GM10847 (cell line): Measurements from ENCODE around the gene CABP4.

Experiments used
- POLR2A ChIP-seq: IDR thresholded peaks from 2 replicates; pipeline ENCODE4 v1.6.1; 2011; ENCODE audit not compliant: insufficient read length; ENCODE audit errors: extremely low read depth

CABP4 gene

DNA sequence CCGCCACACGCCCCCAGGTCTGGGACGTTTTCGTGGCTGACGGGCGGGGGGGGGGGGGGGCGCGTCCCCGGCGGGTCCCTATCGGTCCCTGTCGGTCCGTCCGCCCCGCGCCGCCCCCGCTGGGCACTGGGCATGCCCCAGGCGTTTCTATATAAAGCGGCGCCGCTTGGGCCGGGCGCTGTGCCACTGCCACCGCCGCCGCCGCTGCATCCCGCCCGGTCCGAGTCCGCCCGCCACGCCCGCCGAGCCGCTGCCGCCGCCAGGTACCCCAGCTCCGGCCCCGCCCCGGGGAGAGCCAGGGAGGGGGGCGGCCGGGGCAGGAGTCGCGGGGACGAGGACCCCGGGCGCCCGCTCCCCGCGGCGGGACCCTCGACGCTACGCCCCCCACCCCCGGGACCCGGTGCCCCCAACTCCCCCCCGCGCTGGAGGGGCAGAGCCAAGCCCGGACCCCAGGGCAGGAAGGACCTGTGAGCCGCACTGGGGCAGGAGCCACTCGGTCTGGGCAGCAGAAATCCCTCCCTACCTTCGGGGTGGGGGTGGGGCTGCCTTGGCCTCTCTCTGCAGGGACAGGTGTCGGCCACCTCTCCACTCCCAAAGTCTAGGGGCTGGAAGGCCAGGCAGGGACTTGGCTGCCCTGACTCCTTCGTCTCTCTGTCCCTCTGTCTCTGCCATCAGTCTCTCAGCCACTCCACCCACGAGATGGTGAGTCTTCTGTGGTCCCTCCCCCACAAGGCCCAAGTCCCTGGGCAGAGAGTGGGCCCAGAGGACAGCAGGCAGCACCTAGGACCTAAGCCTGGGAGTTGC is 39.5 kb upstream of the CABP4 start, which contains the start of gene CARNS1:
Gene CARNS1, plus strand, starts transcription at position 178 of the 804 bp plus-strand sequence. Its CDS starts 522 bp downstream, at position 700.
- no peak for TF ChIP-seq POLR2A

GRCh38 chr11:67416416-67417335 is 38.5 kb upstream of the CABP4 start:
- no peak for TF ChIP-seq POLR2A

GRCh38 chr11:67417425-67417824 is 37.7 kb upstream of the CABP4 start:
- TF ChIP-seq POLR2A: no peak

DNA sequence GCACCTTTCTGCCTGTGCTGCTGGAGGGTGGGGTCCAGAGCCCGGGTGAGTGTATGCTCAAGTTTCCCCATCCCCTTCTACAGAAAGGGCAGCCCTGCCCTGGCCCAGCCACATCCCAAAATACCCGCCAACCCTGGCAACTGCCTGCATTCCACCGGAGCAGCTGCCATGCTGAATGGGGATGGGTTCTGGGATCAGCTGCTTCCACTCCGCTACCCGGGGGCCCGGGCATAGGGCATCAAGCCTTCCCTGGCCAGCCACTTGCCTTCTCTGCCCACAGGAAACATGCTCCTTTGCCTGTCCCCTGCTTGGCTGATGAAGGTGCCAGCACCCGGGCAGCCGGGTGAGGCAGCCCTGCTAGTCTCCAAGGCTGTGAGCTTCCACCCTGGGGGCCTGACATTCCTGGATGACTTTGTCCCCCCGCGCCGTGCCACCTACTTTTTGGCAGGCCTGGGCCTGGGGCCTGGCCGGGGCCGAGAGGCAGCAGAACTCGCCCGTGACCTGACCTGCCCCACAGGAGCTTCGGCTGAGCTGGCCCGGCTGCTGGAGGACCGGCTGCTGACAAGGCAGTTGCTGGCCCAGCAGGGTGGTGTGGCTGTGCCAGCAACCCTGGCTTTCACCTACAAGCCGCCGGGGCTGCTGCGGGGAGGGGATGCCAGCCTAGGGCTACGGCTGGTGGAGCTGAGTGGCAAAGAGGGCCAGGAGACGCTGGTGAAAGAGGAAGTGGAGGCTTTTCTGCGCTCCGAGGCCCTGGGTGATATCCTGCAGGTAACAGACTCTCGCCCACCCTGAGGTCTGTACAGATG is 36.5 kb upstream of the CABP4 start:
- no peak for TF ChIP-seq POLR2A

GRCh38 chr11:67419325-67420049 is 35.7 kb upstream of the CABP4 start:
- TF ChIP-seq POLR2A: no peak

GRCh38 chr11:67420147-67420645 is 35.0 kb upstream of the CABP4 start:
- no peak for TF ChIP-seq POLR2A

- peak; percentile 52 for TF ChIP-seq POLR2A
Observed at GRCh38 chr11:67420646-67421429, 34.3 kb upstream of the CABP4 start.

DNA sequence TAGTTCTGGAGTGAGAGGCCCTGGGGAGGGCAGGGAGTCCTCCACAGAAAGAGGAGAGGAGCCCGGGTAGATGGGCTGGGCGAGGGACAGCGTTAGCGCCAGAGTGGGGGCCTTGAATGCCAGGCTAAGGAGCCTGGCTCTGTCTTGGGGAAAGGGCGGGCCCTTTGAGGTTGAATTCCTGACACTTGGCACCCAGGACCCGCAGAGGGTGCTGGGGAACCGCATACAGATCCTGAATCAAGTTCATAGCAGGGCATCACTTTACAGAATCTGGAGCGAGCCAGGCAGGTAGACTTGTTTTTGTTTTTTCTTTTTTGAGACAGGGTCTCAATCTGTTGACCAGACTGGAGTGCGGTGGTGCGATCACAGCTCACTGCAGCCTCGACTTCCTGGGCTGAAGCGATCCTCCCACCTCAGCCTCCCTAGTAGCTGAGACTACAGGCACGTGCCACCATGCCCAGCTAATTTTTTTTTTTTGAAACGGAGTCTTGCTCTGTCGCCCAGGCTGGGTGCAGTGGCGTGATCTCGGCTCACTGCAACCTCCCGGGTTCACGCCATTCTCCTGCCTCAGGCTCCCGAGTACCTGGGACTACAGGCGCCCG is 33.6 kb upstream of the CABP4 start:
- no peak for TF ChIP-seq POLR2A

- TF ChIP-seq POLR2A: no peak
Observed at GRCh38 chr11:67422891-67423290, 32.3 kb upstream of the CABP4 start.

DNA sequence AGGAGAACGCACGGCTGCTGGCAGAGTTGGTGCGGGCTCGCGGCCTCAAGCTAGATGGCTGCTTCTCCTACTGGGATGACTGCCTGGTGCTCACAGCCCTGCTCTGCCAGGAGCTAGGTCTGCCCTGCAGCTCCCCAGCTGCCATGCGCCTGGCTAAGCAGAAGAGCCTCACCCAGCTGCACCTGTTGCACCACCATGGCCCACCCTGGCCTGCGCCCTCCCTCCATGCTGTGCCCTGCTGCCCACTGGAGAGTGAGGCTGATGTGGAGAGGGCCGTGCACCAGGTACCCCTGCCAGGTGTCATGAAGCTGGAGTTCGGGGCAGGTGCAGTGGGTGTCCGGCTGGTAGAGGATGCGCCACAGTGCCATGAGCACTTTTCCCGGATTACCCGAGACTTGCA is 31.7 kb upstream of the CABP4 start:
- no peak for TF ChIP-seq POLR2A

- no peak for TF ChIP-seq POLR2A
Observed at GRCh38 chr11:67423891-67424613, 31.1 kb upstream of the CABP4 start.

- TF ChIP-seq POLR2A: peak; percentile 88
Observed at GRCh38 chr11:67428052-67429001, 26.8 kb upstream of the CABP4 start, which contains the start of gene RPS6KB2. RPS6KB2 (plus strand) TSS chr11:67428494; CDS start chr11:67428546, 52 bp downstream.
